Head of caudate nucleus (tissue), 42 donors: ENCODE results near the gene SH2D1B.
"Not testable (repeated sequence)": the region's sequence is repeated elsewhere in the genome, so short reads cannot be mapped to it uniquely, and the experiment has no call there.

Experiments used
- DNase-seq, 42 donors: peaks; one replicate each; pipeline versions ENCODE4 v3.0.0 to v3.0.0-alpha.2; 2020 to 2021; ENCODE audit warnings: mixed read lengths in 7 of 42
- intact Hi-C: fragments of 100-400 bp; cut with DNase I; formaldehyde crosslinking; loops from one replicate; pipeline ENCODE4 v1.15.0; 2022

The SH2D1B gene

GRCh38 chr1:162368451-162368850 is 43.5 kb downstream of the SH2D1B start:
- no peak for DNase-seq

GRCh38 chr1:162367772-162368171 is 44.2 kb downstream of the SH2D1B start:
- DNase-seq = no peak
- intact Hi-C loops = no loop called here

More at GRCh38 chr1:162368451-162368850, 43.5 kb downstream of the SH2D1B start:
- intact Hi-C loops = no loop called here

- no peak for DNase-seq
Observed at GRCh38 chr1:162367073-162367472, 44.9 kb downstream of the SH2D1B start.

GRCh38 chr1:162366671-162367070 is 45.3 kb downstream of the SH2D1B start:
- intact Hi-C loops = no loop called here
- no peak for DNase-seq

More at GRCh38 chr1:162367073-162367472, 44.9 kb downstream of the SH2D1B start:
- intact Hi-C loops = no loop called here

GRCh38 chr1:162366149-162366548 is 45.8 kb downstream of the SH2D1B start:
- DNase-seq = no peak
- intact Hi-C loops = no loop called here

- no peak for DNase-seq
- intact Hi-C loops = no loop called here
Observed at GRCh38 chr1:162365284-162366020, 46.5 kb downstream of the SH2D1B start.

- no peak for DNase-seq
- intact Hi-C loops = no loop called here
Observed at GRCh38 chr1:162364498-162364897, 47.4 kb downstream of the SH2D1B start.

GRCh38 chr1:162363823-162364222 is 48.1 kb downstream of the SH2D1B start:
- DNase-seq = no peak
- intact Hi-C loops = no loop called here

GRCh38 chr1:162361349-162361748 is 50.6 kb downstream of the SH2D1B start:
- DNase-seq = no peak
- intact Hi-C loops = no loop called here

- intact Hi-C loops = no loop called here
- DNase-seq = no peak
Observed at GRCh38 chr1:162360874-162361260, 51.1 kb downstream of the SH2D1B start.

GRCh38 chr1:162360237-162360873 is 51.6 kb downstream of the SH2D1B start:
- DNase-seq = no peak
- intact Hi-C loops = no loop called here

- peak in 1 of 42 donors; percentile 8 for DNase-seq
- intact Hi-C loops = no loop called here
Observed at GRCh38 chr1:162359523-162360236, 52.3 kb downstream of the SH2D1B start.

GRCh38 chr1:162358928-162359327 is 53.0 kb downstream of the SH2D1B start:
- no peak for DNase-seq
- intact Hi-C loops = no loop called here

GRCh38 chr1:162357681-162358266 is 54.2 kb downstream of the SH2D1B start:
- intact Hi-C loops = no loop called here

GRCh38 chr1:162353702-162354101 is 58.2 kb downstream of the SH2D1B start:
- no peak for DNase-seq
- intact Hi-C loops = no loop called here

More at GRCh38 chr1:162357681-162358266, 54.2 kb downstream of the SH2D1B start:
- peak in 1 of 42 donors; percentile 20 for DNase-seq

GRCh38 chr1:162353078-162353477 is 58.9 kb downstream of the SH2D1B start:
- intact Hi-C loops = no loop called here
- DNase-seq = no peak

- intact Hi-C loops, DNase-seq: not testable (repeated sequence)
Observed at GRCh38 chr1:162351874-162352273, 60.1 kb downstream of the SH2D1B start.

GRCh38 chr1:162351246-162351842 is 60.6 kb downstream of the SH2D1B start:
- intact Hi-C loops = no loop called here
- DNase-seq = no peak

GRCh38 chr1:162349635-162350330 is 62.2 kb downstream of the SH2D1B start:
- DNase-seq = no peak
- intact Hi-C loops = no loop called here
